ENCODE data around the gene PPP2R5C.
"Not testable (repeated sequence)": the region's sequence is repeated elsewhere in the genome, so short reads cannot be mapped to it uniquely, and the experiment has no call there.

Gene PPP2R5C

GRCh38 chr14:101727611-101728366 lies 33.7 kb upstream of the PPP2R5C start:
- no peak for DNase-seq

GRCh38 chr14:101728367-101728742 lies 33.2 kb upstream of the PPP2R5C start:
- DNase-seq: no peak

GRCh38 chr14:101729382-101729781 lies 32.1 kb upstream of the PPP2R5C start:
- DNase-seq: no peak

GRCh38 chr14:101730157-101730556 lies 31.4 kb upstream of the PPP2R5C start:
- DNase-seq: not testable (repeated sequence)

GRCh38 chr14:101730626-101731186 lies 30.8 kb upstream of the PPP2R5C start:
- no peak for DNase-seq

- peak; percentile 92 for DNase-seq
Observed at GRCh38 chr14:101731187-101732080, 30.1 kb upstream of the PPP2R5C start.

GRCh38 chr14:101732118-101732517 lies 29.4 kb upstream of the PPP2R5C start:
- no peak for DNase-seq

- no peak for DNase-seq
Observed at GRCh38 chr14:101733211-101733610, 28.3 kb upstream of the PPP2R5C start.

- no peak for DNase-seq
Observed at GRCh38 chr14:101734246-101734847, 27.2 kb upstream of the PPP2R5C start.

GRCh38 chr14:101735453-101735852 lies 26.1 kb upstream of the PPP2R5C start:
- no peak for DNase-seq

GRCh38 chr14:101736071-101736470 lies 25.4 kb upstream of the PPP2R5C start:
- DNase-seq: no peak

- no peak for DNase-seq
Observed at GRCh38 chr14:101736585-101736984, 24.9 kb upstream of the PPP2R5C start.

GRCh38 chr14:101737414-101738339 lies 23.8 kb upstream of the PPP2R5C start:
- DNase-seq: peak; percentile 41

- DNase-seq: no peak
Observed at GRCh38 chr14:101738703-101739320, 22.7 kb upstream of the PPP2R5C start.

GRCh38 chr14:101739446-101740141 lies 21.9 kb upstream of the PPP2R5C start:
- DNase-seq: no peak

GRCh38 chr14:101740981-101741380 lies 20.5 kb upstream of the PPP2R5C start:
- DNase-seq: no peak

- no peak for DNase-seq
Observed at GRCh38 chr14:101743701-101744100, 17.8 kb upstream of the PPP2R5C start.

- DNase-seq: not testable (repeated sequence)
Observed at GRCh38 chr14:101744382-101744781, 17.1 kb upstream of the PPP2R5C start.

- DNase-seq: not testable (repeated sequence)
Observed at GRCh38 chr14:101749756-101750155, 11.8 kb upstream of the PPP2R5C start.

- DNase-seq: no peak
Observed at GRCh38 chr14:101754893-101755292, 6.6 kb upstream of the PPP2R5C start.
